Fibroblast of lung (primary cell): ENCODE measurements around the gene GPR142. TPM values are rescaled to one million over a fixed set of nuclear protein-coding genes. Genes with fewer than 3 reads are reported as not detected.

Experiments
- DNase-seq, 2 donors: peaks; one replicate each; pipeline versions ENCODE4 v3.0.0 to v3.0.0-alpha.2; 2010; ENCODE audit warnings: low read depth in 2 of 2
- H2AFZ ChIP-seq: 2 replicates; pipeline ENCODE4 v1.5.1; 2012; ENCODE audit warnings: low read length, control low read depth, inconsistent platforms
- H3K27ac ChIP-seq: 2 replicates; pipeline ENCODE4 v1.5.1; 2011; ENCODE audit warnings: low read length, control low read depth; ENCODE audit not compliant: insufficient read depth
- H3K27me3 ChIP-seq: 2 replicates; pipeline ENCODE4 v1.5.1; 2011; ENCODE audit warnings: mild to moderate bottlenecking, low read length; ENCODE audit not compliant: control insufficient read depth, insufficient read depth
- H3K36me3 ChIP-seq: 2 replicates; pipeline ENCODE4 v1.5.1; 2011; ENCODE audit warnings: low read length; ENCODE audit not compliant: control insufficient read depth, insufficient read depth
- H3K4me1 ChIP-seq: 2 replicates; pipeline ENCODE4 v1.5.1; 2011; ENCODE audit warnings: low read length; ENCODE audit not compliant: control insufficient read depth, insufficient read depth; ENCODE audit errors: extremely low read depth
- H3K4me2 ChIP-seq: 2 replicates; pipeline ENCODE4 v1.5.1; 2011; ENCODE audit warnings: low read length, control low read depth; ENCODE audit not compliant: insufficient read depth; ENCODE audit errors: extremely low read depth
- H3K4me3 ChIP-seq, 4 experiments: fragments of 200-600 bp in 1 of 4; sonication (generic) in 1 of 4; replicated peaks in 1 of 4; 2 replicates each; pipeline ENCODE4 v1.5.1; 2011 to 2016; ENCODE audit warnings: low read length in 4 of 4, low read depth in 3 of 4, mild to moderate bottlenecking in 3 of 4, control low read depth in 2 of 4, inconsistent platforms in 1 of 4, mixed read lengths in 1 of 4; ENCODE audit not compliant: insufficient read depth in 1 of 4; ENCODE audit errors: control extremely low read depth in 1 of 4
- H3K79me2 ChIP-seq: 2 replicates; pipeline ENCODE4 v1.5.1; 2012; ENCODE audit warnings: mild to moderate bottlenecking, low read length, inconsistent platforms; ENCODE audit not compliant: control insufficient read depth, insufficient read depth
- H3K9ac ChIP-seq: 2 replicates; pipeline ENCODE4 v1.5.1; 2011; ENCODE audit warnings: mild to moderate bottlenecking, low read length, control low read depth; ENCODE audit not compliant: insufficient read depth
- H3K9me3 ChIP-seq: 2 replicates; pipeline ENCODE4 v1.5.1; 2012; ENCODE audit warnings: low read depth, low read length; ENCODE audit not compliant: control insufficient read depth, insufficient read depth
- H4K20me1 ChIP-seq: 2 replicates; pipeline ENCODE4 v1.5.1; 2011; ENCODE audit warnings: low read length; ENCODE audit not compliant: control insufficient read depth, insufficient read depth; ENCODE audit errors: extremely low read depth
- EZH2 ChIP-seq: IDR thresholded peaks from 2 replicates; pipeline ENCODE4 v1.5.1; 2012; ENCODE audit warnings: low read length, control low read depth, mild to moderate bottlenecking; ENCODE audit errors: missing control alignments
- polyA plus RNA-seq, 2 donors: library from polyadenylated mRNA; depleted of rRNA in 1 of 2; stranded (reverse) in 1 of 2; unstranded in 1 of 2; fragments of >200 nt; gene quantifications; 2 replicates each; pipeline ENCODE4 v1.2.1, GENCODE V29; 2011 to 2012; ENCODE audit warnings: missing spikeins in 1 of 2
- total RNA-seq: library from RNA; depleted of rRNA; stranded (reverse); fragments of >200 nt; gene quantifications from 2 replicates; pipeline ENCODE4 v1.2.1, GENCODE V29; 2014
- TF ChIP-seq, protein P1 (sequence below), 2 donors: IDR thresholded peaks in 1 of 2; conservative IDR thresholded peaks in 1 of 2; 1 replicate in 1 of 2; 2 replicates in 1 of 2; pipeline ENCODE4 v1.5.1; 2011 to 2012; ENCODE audit warnings: low read length in 2 of 2, control low read depth in 1 of 2, inconsistent platforms in 1 of 2, low read depth in 1 of 2, mild to moderate bottlenecking in 1 of 2

Gene GPR142
- total and polyA plus RNA-seq, 2 donors (not counting 1 experiment from before 2014, with no cell fraction given): not detected

DNA sequence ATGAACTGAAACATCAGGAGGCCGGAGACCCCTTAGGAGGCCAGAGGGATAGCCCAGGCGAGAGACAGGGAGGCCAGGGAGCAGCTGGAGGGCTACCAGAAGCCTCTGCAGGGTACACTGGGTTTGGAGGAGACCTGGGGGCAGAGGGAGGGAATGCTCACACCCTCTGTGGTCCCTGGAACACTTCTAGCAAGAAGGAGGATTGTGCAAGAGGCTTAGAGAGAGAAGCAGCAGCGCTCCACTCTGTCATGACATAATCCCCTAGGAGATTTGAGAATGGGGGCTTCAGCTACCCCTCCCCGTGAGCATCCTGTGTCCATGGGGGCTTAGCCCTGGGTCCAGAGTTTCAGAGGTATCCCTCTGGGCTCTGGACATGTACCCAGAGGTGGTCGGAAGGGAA is 15.8 kb downstream of the GPR142 start:
- no peak overlapping the region for H3K4me3 ChIP-seq
- H3K27ac ChIP-seq: no peak overlapping the region
- TF ChIP-seq, protein P1, sequence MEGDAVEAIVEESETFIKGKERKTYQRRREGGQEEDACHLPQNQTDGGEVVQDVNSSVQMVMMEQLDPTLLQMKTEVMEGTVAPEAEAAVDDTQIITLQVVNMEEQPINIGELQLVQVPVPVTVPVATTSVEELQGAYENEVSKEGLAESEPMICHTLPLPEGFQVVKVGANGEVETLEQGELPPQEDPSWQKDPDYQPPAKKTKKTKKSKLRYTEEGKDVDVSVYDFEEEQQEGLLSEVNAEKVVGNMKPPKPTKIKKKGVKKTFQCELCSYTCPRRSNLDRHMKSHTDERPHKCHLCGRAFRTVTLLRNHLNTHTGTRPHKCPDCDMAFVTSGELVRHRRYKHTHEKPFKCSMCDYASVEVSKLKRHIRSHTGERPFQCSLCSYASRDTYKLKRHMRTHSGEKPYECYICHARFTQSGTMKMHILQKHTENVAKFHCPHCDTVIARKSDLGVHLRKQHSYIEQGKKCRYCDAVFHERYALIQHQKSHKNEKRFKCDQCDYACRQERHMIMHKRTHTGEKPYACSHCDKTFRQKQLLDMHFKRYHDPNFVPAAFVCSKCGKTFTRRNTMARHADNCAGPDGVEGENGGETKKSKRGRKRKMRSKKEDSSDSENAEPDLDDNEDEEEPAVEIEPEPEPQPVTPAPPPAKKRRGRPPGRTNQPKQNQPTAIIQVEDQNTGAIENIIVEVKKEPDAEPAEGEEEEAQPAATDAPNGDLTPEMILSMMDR (conservative IDR thresholded peaks at IDR 0.05 in 1 of 2, IDR thresholded peaks at IDR 0.05 in 1 of 2; ENCODE audit: low read depth in 1 of 2, low read length in 2 of 2): no peak
- TF ChIP-seq EZH2: no peak
- no peaks in the 10 kb centered on the region for H3K79me2 ChIP-seq
- H3K4me2 ChIP-seq: no peak overlapping the region
- H3K9ac ChIP-seq: no peak overlapping the region
- no peak overlapping the region for H2AFZ ChIP-seq
- H3K9me3 ChIP-seq: no peaks in the 10 kb centered on the region
- H3K27me3 ChIP-seq: no peaks in the 10 kb centered on the region
- H3K36me3 ChIP-seq: no peaks in the 10 kb centered on the region
- DNase-seq: no peak
- no peaks in the 10 kb centered on the region for H3K4me1 ChIP-seq
- H4K20me1 ChIP-seq: no peaks in the 10 kb centered on the region

DNA sequence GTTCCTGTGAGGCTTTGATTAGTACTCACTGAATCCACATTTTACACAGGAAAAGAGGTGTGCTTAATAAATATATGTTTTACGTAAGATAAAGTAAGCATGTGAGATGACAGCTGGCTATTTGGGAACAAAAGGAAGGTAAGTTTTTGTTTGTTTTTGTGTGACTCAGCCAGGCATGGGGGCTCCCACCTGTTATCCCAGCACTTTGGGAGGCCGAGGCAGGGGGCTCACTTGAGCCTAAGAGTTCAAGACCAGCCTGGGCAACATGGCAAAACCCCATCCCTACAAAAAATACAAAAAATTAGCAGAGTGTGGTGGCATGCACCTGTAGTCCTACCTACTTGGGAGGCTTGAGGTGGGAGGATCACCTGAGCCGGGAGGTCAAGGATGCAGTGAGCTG is 17.9 kb downstream of the GPR142 start:
- no peaks in the 10 kb centered on the region for H3K27me3 ChIP-seq
- H3K36me3 ChIP-seq: no peaks in the 10 kb centered on the region
- no peaks in the 10 kb centered on the region for H3K4me1 ChIP-seq
- no peaks in the 10 kb centered on the region for H3K79me2 ChIP-seq
- no peaks in the 10 kb centered on the region for H3K9me3 ChIP-seq
- no peak for DNase-seq
- TF ChIP-seq, protein P1 (conservative IDR thresholded peaks at IDR 0.05 in 1 of 2, IDR thresholded peaks at IDR 0.05 in 1 of 2; ENCODE audit: low read depth in 1 of 2, low read length in 2 of 2): no peak
- TF ChIP-seq EZH2: no peak
- no peak overlapping the region for H3K9ac ChIP-seq
- no peak overlapping the region for H2AFZ ChIP-seq
- H3K4me3 ChIP-seq: no peak overlapping the region
- no peak overlapping the region for H3K4me2 ChIP-seq
- no peak overlapping the region for H3K27ac ChIP-seq
- H4K20me1 ChIP-seq: no peaks in the 10 kb centered on the region

DNA sequence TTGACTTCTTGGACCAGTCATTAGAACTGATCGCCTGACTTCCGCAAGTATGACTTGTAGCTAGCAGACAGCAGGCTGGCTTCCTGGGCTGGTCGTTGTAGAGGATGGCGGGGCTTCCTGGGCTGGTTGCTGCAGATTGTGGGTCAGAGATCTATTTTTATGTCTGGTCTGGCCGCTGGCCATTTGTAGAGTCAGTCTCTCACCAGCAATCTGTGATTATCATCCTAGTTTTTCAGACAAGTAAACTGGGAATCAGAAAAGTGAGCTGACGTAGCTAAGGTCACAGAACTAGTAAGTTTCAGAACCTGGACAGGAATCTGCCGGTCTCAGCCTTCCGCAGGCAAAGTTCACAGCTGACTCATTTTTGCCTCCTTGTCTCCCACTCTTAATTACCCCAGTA is 19.1 kb downstream of the GPR142 start:
- Histone ChIP-seq H3K79me2 (no peaks in the 10 kb centered on the region), H3K4me3 (no peak overlapping the region), H3K4me1 (no peaks in the 10 kb centered on the region), H3K4me2 (no peak overlapping the region), H4K20me1 (no peaks in the 10 kb centered on the region), H3K27me3 (no peaks in the 10 kb centered on the region), H3K9me3 (no peaks in the 10 kb centered on the region), H2AFZ (no peak overlapping the region), H3K27ac (no peak overlapping the region), H3K36me3 (no peaks in the 10 kb centered on the region), H3K9ac (no peak overlapping the region)
- TF ChIP-seq EZH2: no peak
- TF ChIP-seq, protein P1 (conservative IDR thresholded peaks at IDR 0.05 in 1 of 2, IDR thresholded peaks at IDR 0.05 in 1 of 2; ENCODE audit: low read depth in 1 of 2, low read length in 2 of 2): no peak
- peak in 1 of 2 donors; percentile 60 for DNase-seq
